M059J (cell line): ENCODE measurements around the gene GTF2I. TPM values are rescaled to one million over a fixed set of nuclear protein-coding genes. Genes with fewer than 3 reads are reported as not detected.
"Not testable (repeated sequence)": the region's sequence is repeated elsewhere in the genome, so short reads cannot be mapped to it uniquely, and the experiment has no call there.

Experiments used
- DNase-seq: peaks from one replicate; pipeline ENCODE4 v3.0.0-alpha.2; 2012; ENCODE audit warnings: low read depth
- total RNA-seq: library from RNA; depleted of rRNA; stranded (reverse); fragments of >200 nt; shearing (Covaris generic); gene quantifications from 2 replicates; pipeline ENCODE4 v1.2.3, GENCODE V29; 2014

The GTF2I gene
- total RNA-seq, 1 experiment from 2014 or later, result 156 TPM

DNA sequence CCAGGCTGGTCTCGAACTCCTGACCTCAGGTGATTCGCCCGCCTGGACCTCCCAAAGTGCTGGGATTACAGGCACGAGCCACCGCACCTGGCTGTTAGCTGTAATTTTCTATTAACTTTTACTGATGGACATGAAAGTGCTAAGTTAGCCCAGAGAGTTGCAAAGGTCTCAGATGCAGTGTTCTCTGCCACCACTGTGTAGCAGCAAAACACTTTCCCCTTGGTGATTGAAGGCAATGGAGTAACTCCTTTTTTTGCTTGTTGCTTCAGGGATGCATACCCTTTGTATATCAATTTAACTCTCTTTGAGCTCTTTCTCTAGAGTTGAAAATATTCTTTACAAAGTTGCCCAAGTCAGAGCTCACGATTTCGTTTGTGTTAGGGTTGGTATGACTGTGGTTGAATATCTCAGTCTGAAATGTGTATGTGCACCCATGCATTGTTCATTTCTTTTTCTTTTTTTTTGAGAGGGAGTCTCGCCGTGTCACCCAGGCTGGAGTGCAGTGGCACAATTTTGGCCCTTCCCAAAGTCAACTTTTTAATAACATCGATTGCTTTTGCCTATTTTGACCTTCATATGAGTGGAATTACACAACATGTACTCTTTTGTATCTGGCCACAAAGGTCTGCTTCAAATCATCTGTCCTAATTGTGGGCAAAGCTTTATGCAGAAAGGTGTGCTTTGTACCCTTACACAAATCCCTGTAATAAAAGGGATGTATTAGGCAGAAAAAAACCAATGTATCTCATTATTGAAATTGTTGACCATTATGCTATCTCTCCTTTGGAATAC is 52.6 kb downstream of the GTF2I start:
- peak; percentile 18 for DNase-seq

DNA sequence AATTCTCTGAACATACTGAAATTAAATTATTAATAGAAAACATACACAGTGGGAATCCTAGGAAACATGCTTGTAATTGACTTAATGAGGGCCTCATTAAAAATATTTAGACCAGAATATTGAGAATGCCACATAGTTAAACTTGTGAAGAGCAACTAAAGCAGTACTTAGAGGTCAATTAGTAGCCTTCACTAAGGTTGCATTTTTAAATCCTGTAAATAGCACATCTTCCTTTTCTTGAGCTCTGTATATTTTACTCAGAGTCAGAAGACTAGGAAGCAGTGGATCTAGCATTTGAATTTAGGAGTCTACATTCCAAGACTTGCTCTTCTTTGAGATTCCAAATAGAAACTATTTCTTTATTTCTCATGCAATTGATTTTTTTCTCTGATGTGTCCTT is 56.0 kb downstream of the GTF2I start:
- DNase-seq, result no peak

DNA sequence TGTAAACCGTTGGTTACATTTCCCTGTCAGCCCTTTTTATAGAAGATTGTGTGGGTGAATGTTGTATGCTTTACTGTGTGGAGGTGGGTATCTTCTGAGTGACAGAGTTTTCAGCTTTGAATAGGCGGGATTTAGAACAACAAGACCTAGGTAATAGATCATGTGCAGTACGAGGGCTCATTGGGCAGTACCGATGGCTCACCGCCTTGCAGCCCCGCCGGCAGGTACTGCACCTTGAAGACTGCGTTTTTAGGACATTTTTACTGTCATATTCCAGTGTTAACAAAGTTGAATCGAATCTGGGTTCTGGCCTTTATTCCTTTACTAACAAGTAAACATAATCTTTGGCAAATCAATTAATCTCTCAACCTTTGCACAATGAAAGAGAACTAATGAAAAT is 60.4 kb downstream of the GTF2I start:
- DNase-seq, result no peak

DNA sequence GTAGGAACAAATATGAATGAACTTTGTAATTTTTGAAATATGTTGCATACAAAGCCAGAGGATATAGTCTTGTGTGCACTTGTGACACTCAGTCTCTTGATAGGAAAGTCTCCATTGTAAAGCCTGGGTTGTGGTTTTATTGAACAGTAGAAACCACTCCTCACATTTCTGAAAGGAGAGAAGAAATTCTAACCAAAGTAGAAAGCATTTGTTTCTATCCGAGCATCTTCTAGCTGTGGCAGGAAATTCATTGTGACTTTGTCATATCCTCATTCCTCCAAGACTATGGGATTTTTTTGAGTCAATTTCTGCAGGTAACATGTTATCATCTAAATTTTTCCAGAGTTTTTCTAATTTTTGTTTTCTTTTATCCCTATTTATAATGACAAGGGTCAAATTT is 60.8 kb downstream of the GTF2I start:
- DNase-seq, result peak; percentile 32

DNA sequence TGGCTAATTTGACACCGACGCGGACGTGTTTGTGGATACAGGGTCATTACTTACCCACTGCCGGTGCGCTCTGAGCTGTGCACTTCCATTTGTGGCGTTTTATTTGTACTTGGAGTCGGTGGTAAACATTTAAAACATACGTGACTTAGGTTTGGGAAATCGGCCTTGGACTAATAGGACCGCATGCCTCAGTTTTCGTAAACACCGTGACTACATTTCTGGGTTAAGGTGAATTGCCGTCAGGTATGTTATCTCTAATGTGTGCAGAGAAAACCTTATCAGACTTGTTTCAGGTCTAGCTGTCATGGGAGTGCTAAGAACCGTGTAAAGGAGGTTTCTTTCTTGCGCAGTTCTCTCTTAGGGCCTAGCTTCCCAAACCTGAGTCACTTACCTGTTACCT is 64.6 kb downstream of the GTF2I start:
- no peak for DNase-seq

DNA sequence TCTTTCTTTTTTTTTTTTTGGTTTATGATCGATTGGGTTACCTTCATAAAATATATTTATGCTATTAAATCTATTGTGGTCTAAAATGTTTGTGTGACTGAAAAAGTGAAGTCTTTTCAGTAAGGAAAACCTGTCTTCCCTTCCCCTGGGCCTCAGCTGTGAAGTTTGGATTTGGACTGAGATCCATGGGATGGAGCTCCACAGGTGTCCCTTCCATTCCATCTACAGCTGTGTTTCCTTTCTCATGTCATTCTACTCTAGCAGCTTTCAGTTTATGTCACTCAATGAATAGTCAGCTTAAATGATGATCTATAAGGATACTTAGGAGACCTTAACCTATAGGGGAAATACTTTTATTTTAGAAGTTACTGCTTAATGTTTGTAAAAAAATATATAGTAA is 68.3 kb downstream of the GTF2I start:
- no peak for DNase-seq

DNA sequence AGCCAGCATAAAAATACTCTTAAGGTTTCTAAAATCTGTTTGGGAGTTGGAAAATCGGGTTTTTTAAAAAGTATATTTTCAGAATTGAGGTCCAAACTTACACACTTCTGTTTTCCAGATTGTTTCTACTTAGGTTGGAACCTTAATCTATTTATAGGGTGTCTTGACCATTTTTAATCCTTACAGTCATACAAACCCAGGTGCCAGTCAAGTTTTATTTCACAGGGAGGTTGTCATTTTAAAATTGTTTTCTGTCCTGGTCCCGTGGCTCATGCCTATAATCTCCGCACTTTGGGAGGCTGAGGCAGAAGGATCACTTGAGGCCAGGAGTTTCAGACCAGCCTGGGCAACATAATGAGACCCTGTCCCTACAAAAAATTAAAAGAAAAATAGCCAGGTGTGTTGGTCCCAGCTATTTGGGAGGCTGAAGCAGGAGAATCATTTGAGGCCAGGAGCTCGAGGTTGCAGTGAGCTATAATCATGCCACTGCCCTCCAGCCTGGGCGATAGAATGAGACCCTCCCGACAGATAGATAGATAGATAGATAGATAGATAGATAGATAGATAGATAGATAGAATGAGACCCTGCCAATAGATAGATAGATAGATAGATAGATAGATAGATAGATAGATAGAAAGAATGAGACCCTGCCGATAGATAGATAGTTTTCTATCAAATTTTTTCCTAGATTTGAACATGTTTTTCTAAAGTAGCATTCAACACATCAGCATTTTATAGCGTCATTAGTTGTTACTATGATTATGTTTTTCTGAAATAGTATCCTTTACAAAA is 69.0 kb downstream of the GTF2I start:
- DNase-seq, result no peak

DNA sequence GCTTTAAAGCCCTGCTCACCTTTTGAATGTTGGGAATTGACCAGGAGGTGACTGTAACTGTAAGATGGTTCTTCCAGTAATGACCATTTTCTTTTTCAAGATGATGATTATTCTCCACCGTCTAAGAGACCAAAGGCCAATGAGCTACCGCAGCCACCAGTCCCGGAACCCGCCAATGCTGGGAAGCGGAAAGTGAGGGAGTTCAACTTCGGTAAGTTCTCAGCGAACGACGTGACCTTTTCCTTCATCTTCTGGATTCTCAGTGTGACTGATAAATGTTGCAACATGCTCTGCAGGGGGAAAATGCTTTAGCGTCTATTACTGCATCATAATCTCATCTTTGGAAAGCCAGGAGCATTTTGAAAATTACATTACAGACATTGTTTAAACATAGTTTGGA is 71.2 kb downstream of the GTF2I start:
- not testable (repeated sequence) for DNase-seq

DNA sequence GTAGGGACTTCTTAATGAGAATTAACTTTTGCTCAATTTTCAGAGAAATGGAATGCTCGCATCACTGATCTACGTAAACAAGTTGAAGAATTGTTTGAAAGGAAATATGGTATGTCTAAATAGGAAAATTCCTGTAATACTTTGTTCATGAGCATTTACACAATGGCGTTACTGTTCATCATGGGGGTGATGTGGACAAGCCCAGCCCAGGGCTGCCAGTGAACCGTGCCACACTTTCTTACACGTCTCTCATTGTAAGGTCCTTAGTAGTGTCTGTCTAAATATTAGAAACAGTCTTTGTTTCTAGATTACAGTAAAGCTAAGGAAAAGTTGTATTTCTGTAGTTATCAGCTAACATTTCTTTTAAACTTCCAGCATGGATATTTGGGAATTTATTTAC is 72.7 kb downstream of the GTF2I start:
- not testable (repeated sequence) for DNase-seq

DNA sequence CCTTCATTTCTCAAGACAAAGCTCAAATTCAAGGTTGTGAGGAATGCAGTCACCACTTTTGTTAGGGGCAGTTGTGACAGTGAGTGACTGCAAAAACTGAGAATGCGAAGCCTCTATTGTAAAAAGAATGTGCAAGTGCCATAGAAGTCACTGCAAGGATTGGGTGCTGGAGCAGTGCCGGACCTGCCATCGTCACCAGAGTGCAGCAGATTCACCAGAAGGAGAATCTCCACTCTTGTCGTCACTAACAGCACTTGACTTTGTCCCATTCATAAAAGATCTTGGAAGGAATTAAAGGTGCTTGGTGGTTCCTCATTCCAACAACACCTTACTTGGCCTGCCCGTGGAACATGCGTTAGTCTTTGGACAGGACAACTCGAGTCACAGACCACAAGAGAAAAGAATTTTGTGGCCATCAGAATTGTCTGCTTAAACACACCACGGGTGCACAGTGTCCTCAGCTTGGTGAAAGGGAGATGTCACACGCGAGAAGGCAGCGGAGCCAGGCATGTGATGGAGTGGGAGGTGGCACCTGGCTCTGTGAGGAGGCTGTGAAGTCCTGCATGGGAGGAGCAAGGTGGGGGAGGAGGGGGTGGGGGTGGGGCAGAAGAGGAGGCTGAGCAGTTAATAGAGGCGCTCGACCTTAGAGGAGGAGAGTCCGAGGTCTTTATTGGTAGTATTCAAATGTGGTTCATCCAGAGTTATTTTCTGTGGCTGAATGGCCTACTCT is 82.6 kb downstream of the GTF2I start:
- not testable (repeated sequence) for DNase-seq

DNA sequence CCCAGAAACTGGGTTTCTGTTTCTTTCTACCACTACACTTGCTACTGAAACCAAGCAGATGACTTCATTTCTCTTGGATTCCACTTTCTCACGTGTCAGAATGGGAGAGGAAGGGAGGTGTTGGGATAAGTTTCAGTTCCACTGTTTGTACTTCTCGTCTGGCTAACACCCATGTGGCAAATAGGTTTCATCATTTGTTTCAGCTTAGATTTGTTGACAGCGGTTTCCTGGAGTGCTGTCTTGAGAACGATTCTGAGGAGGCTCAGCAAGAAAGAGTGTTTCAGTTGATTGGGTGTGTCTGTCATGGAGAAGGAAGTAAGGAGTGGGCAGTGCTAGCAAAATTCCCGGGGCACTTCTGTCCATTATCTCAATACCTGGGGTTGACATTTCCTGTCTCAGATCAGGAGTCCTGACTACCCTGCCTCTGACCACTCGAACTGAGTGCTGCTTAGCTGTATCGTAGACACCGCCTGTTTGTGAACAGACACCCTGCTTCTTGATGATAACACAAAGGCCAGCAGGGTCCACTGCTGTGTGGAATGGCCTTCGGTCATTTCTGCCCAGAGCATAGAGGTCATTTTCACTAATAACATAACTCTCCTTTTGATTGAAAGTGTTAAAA is 86.5 kb downstream of the GTF2I start:
- not testable (repeated sequence) for DNase-seq

DNA sequence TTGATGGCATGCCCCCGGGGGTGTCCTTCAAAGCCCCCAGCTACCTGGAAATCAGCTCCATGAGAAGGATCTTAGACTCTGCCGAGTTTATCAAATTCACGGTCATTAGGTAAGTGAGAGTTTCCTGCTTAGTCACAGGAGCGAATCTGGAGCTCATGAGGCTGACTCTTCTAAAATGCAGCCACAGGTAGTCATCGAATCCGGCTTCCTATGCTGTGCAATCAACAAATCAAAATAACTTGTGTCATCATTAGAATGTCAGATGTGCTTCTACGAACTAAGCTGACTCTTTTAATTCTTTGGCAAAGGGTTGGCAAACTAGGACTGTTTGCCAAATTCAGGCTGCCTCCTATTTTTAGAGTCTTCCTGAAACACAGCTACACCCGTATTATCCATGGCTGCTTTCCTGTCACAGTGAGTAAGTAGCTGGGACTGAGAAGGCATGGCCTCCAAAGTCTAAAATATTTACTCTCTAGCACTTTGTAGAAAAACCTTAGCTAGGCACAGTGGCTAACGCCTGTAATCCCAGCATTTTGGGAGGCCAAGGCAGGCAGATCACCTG is 96.5 kb downstream of the GTF2I start:
- DNase-seq, result not testable (repeated sequence)

DNA sequence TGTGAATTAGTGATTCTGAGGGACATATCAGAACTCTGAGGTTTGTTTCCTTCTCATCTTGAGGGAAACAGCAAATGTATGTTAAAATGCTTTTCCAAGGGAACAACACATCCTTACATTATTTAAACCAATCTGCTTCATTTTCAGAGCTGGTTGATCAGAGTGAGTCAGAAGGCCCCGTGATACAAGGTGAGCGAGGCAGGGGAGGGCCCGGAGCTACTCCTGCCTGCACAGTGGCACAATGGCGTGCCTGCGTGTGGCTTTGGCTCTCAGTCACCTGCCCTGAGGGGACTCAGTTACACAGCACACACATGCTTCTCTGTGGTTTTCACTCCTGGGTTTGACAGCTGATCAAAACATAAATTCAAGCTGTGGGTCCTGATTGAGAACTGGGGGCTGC is 99.2 kb downstream of the GTF2I start:
- DNase-seq, result not testable (repeated sequence)

DNA sequence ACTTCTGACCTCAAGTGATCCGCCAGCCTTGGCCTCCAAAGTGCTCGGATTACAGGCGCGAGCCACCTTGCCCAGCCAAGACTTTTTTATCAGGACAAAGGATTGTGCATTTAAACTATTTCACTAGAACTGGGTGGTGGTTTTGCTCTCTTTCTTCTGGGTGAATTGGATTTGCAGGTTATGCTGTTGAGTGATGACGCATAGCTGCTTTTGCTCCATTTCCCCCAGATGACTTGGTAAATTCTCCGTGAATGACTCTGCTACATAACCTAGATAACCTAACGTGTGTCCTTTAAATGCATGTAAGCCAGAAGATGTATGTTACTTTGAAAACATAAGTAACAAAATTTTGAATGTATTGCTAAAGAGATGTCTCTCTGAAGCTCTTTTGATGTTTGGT is 100.8 kb downstream of the GTF2I start:
- DNase-seq, result not testable (repeated sequence)

DNA sequence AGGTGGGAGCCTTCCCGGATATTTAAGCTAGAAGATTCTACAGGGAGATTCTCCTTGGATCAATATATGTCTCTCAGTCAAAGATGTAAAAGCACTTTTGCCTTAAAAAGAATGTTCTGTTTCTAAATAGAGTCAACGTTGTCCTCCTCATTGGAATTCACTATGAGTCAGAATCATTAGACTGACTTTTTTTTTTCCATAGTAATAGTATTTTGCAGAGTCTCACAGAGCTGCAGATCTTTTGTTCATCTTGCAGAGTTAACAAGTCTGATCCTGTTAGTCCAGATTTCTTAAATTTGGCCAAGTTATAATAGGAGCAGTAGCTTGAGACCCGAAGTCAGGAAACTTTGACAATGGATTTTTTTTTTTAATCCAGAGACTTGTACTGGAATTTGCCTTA is 101.5 kb downstream of the GTF2I start:
- DNase-seq, result not testable (repeated sequence)

DNA sequence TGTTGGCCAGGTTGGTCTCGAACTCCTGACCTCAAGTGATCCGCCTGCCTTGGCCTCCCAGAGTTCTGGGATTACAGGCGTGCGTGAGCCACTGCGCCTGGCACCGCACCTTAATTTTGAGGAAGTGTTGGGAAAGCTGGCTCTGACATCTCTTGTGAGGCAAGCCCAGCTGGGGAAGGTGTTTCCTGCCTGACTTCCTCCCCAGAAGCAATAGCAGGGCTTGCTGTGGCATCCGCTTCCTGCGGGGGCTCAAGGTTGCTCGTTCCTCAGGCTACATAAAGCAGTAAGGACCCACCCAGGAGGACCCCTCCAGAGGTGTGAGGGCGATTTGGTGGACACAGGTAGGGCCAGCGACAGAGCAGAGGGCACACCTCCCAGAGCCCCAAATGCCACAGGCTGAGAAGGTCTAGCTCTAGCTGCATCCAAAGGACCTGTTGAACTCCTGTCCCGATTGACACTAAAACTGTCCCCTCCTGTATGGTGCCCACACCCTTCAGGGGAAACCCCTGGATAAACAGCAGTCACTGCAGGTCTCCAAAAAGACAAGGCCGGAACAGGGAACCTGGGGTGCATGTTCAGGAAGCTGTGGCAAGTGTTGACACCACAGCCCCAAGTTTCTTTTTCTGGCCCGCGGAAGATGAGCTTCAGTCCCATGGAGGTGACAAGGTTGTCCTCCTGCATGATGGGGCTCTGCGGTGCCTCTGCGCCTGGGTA is 107.8 kb downstream of the GTF2I start:
- not testable (repeated sequence) for DNase-seq

DNA sequence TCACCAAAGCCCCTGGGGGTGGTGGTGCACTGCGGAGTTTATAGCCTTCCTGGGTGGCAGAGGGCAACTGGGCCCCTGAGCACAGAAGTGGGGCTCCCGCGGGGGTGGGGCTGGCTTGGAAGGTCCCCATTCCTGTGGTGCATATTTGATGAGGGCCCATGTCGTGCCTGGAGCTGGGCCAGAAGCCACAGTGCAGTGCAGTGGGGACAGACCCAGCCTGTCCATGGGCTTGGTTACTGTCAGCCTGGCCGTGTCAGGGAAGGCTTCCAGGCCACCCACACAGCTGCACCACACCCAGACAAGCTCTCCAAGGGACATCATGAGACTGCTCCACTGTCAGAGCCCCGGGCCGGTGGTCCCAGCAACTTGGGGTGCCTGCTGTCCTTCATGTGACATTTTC is 109.0 kb downstream of the GTF2I start:
- not testable (repeated sequence) for DNase-seq

DNA sequence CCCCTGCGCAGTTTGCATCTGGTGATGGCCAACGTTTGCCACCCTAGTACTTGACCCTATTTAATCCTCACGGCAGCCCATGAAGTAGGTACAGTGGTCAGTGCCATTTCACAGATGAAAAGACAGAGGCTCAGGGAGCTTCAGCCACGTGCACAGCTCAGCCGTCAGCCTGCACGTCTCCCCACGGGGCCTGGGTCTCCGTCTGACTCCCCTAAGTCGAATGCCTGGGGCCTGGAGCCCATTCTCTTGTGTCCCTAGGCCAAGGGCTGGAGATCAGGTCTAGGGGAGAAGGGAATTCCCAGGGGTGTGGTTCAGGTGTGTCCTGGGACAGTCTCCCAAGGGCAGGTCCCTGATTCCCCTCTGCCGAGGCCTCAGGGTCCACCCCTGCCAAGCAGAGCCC is 109.5 kb downstream of the GTF2I start:
- not testable (repeated sequence) for DNase-seq

DNA sequence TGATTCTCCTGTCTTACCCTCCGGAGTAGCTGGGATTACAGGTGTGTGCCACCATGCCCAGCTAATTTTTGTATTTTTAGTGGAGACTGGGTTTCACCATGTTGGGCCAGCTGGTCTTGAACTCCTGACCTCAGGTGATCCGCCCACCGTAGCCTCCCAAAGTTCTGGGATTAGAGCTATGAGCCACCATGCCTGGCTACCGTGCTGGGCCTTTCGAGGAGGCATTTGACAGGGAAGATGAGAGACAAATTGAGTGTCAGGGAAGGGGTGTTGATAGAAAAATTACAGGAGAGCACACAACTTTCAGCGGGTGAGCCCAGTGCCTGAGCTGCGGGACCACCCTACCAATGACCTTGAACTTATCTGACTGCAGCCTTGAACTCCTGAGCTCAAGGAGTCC is 112.5 kb downstream of the GTF2I start:
- DNase-seq, result not testable (repeated sequence)

DNA sequence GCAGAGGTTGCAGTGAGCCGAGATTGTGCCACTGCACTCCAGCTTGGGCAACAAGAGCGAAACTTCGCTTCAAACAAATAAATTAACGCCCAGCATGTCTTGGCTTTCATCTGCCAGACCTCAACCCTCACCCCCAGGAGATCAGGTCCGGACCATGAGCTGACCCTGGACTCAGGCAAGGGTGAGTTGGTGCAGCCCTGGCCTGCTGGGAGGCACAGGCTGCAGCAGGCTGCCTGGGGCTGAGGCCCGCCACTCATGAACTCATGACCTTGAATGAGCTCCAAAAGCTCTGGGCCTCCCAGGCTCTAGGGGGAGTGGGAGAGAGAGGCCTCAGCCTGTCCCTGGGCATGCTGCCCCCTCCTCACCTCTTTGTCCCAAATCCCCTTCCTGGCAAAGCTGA is 114.6 kb downstream of the GTF2I start:
- DNase-seq, result not testable (repeated sequence)
